Measurements from ENCODE around the gene UNC13D. TPM values are rescaled to one million over a fixed set of nuclear protein-coding genes. Genes with fewer than 3 reads are reported as not detected.

UNC13D gene
- total and polyA plus RNA-seq, 2 of the 4 experiments (the other 2 are of a cell fraction), result under 0.01 to 0.31 TPM

DNA sequence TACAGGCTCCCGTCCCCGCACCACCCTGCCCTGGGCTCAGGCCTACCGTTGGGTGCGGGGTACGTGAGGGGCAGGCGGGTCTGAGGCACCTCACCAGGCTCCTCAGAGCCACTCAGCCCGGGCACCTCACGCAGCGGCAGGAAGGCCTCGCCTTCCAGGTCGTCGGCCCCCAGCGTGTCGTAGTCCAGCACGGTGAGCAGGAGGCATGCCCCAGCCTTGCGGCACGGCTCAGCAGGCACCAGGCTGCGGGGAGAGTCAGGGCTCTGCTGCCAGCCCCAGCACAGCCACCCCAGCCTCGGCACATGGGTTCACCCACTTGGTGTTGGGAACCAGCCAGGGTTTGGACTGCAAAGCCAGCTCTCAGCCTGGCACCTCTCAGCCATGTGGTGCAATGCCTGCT, 15.5 kb downstream of the UNC13D start:
- in situ Hi-C loops (cut with MboI; ENCODE audit: low sequenced_read_pairs), result no loop called here
- no peak overlapping the region for H2BK15ac ChIP-seq (ENCODE audit: low read depth, low read length)
- ChIA-PET CTCF (no interaction called here), POLR2A (ENCODE audit: unreplicated experiment) (no interaction called here)
- no peak overlapping the region for H3K56ac ChIP-seq (ENCODE audit: extremely low read depth, insufficient read depth, low read length)
- TF ChIP-seq POLR2A (IDR thresholded peaks at IDR 0.05; ENCODE audit: low read depth, low read length) (no peak), MAZ (IDR thresholded peaks at IDR 0.05; ENCODE audit: borderline replicate concordance, low read depth, low read length) (no peak), BHLHE40 (IDR thresholded peaks at IDR 0.05; ENCODE audit: low read depth, low read length) (no peak), FOS (IDR thresholded peaks at IDR 0.05; ENCODE audit: low read depth, low read length) (no peak)
- TF ChIP-seq, protein P1, sequence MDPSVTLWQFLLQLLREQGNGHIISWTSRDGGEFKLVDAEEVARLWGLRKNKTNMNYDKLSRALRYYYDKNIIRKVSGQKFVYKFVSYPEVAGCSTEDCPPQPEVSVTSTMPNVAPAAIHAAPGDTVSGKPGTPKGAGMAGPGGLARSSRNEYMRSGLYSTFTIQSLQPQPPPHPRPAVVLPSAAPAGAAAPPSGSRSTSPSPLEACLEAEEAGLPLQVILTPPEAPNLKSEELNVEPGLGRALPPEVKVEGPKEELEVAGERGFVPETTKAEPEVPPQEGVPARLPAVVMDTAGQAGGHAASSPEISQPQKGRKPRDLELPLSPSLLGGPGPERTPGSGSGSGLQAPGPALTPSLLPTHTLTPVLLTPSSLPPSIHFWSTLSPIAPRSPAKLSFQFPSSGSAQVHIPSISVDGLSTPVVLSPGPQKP (IDR thresholded peaks at IDR 0.05; ENCODE audit: borderline replicate concordance, low read depth, low read length), result no peak
- H4K5ac ChIP-seq (ENCODE audit: low read depth, low read length), result no peak overlapping the region
- no peaks in the 10 kb centered on the region for H3K9me1 ChIP-seq (ENCODE audit: insufficient read depth, low read length)
- no peak overlapping the region for H4K91ac ChIP-seq (ENCODE audit: insufficient read depth, low read depth, low read length)
- no peak overlapping the region for H2BK20ac ChIP-seq (ENCODE audit: low read depth, low read length)
- BruUV-seq (replicated peaks), result no TSS peak
- H2AK5ac ChIP-seq (ENCODE audit: low read depth, low read length), result no peak overlapping the region
- H2AK9ac ChIP-seq (replicated peaks; ENCODE audit: low read depth, low read length, poor library complexity), result no peak overlapping the region
- H3K23ac ChIP-seq (ENCODE audit: low read depth, low read length), result no peak overlapping the region
- H3K4ac ChIP-seq (ENCODE audit: low read depth, low read length), result no peak overlapping the region
- ATAC-seq (ENCODE audit: low read depth) (no peak), DNase-seq (no peak)
- H4K8ac ChIP-seq (ENCODE audit: low read depth in 2 of 2, low read length in 2 of 2), result no peak overlapping the region; a peak in 1 of 4 replicates
- H3K4me1 ChIP-seq (ENCODE audit: control insufficient read depth, insufficient read depth, low read length), result peaks cover 3% of the 10 kb centered on the region
- peaks cover 9% of the 10 kb centered on the region; the same call in 1 of the 2 replicates for H3K36me3 ChIP-seq (ENCODE audit: control insufficient read depth, insufficient read depth, low read length)
- no peaks in the 10 kb centered on the region for H4K20me1 ChIP-seq (ENCODE audit: insufficient read depth, low read length)
- H3K79me1 ChIP-seq (ENCODE audit: low read depth in 1 of 2, low read length in 2 of 2), result no peaks in the 10 kb centered on the region
- 92% methylated on average over 18 of the region's 19 CpGs; no CpG with 5 or more reads in 1 of the 2 experiments for WGBS, 2 experiments (ENCODE audit: extremely low coverage in 2 of 2, insufficient read length in 1 of 2)
- no peak overlapping the region for H2BK5ac ChIP-seq (ENCODE audit: low read depth, low read length, poor library complexity, severe bottlenecking)
- no peak overlapping the region for H3K4me2 ChIP-seq (ENCODE audit: low read depth, low read length)
- no peak overlapping the region for H3K14ac ChIP-seq (replicated peaks; ENCODE audit: low read depth, low read length)
- no peak overlapping the region for H2AFZ ChIP-seq (replicated peaks; ENCODE audit: low read length, poor library complexity)
- no peaks in the 10 kb centered on the region for H3K27me3 ChIP-seq (ENCODE audit: control insufficient read depth, insufficient read depth, low read length)
- H3K4me3 ChIP-seq (ENCODE audit: insufficient read depth, low read depth, low read length), result no peak overlapping the region
- no peak overlapping the region for H3K27ac ChIP-seq (ENCODE audit: insufficient read depth, low read length)
- H3K9ac ChIP-seq (ENCODE audit: low read depth, low read length), result no peak overlapping the region
- H3K9me3 ChIP-seq (ENCODE audit: control insufficient read depth, insufficient read depth, low read length), result no peaks in the 10 kb centered on the region
- intact Hi-C loops (cut with micrococcal nuclease), result loop anchor here (5.0 kb wide), 1 partner anchor 46 kb away; the partner anchor contains the start of gene UNK
- no peak overlapping the region for H3K18ac ChIP-seq (ENCODE audit: low read depth, low read length)
- dilution Hi-C loops (cut with HindIII; ENCODE audit: low sequenced_read_pairs, unreplicated experiment), result no loop called here
- H2BK120ac ChIP-seq (ENCODE audit: low read depth, low read length), result no peak overlapping the region

Measured in IMR-90 (cell line).